Dermis blood vessel endothelial cell (primary cell): ENCODE measurements around the gene AFF1. TPM values are rescaled to one million over a fixed set of nuclear protein-coding genes. Genes with fewer than 3 reads are reported as not detected.

ENCODE experiments used
- DNase-seq: peaks from one replicate; pipeline ENCODE4 v3.0.0; 2010
- total RNA-seq: library from RNA; depleted of rRNA; stranded (reverse); fragments of >200 nt; gene quantifications from 2 replicates; pipeline ENCODE4 v1.2.3, GENCODE V29; 2014

The AFF1 gene
- total RNA-seq, 1 donor from 2014 or later: 31.0 TPM

DNA sequence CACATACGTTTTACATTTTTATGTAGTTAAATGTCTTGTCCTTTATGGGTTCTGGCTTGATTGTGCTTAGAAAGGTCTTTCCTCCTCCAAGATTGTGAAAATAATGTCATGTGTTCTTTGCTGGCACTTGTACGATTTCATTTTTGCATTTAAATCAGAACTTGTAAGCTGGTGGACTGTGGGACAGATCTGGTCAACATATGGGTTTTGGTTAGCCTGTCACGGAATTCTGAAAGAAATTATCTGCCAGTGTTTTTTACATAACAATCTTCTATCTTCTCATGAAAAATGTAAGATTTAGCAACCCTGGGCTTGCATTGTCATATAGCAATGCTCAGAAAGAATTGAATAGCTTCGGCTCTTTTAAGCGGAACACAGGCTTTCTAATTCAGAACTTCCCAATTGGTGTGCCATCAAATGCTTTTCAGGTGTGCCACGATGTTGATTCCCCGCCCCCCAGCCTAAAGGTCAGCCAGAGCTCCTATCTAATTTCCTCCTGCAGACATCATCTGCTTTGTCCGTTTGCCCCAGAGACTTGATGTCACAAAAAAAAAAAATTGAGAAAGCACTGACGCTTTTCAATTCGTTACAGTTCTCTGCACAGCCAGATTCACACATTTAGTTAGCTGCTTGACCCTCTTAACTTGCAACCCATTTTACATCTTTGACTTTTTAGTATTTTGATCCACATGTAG lies 16.2 kb downstream of the AFF1 start:
- no peak for DNase-seq

DNA sequence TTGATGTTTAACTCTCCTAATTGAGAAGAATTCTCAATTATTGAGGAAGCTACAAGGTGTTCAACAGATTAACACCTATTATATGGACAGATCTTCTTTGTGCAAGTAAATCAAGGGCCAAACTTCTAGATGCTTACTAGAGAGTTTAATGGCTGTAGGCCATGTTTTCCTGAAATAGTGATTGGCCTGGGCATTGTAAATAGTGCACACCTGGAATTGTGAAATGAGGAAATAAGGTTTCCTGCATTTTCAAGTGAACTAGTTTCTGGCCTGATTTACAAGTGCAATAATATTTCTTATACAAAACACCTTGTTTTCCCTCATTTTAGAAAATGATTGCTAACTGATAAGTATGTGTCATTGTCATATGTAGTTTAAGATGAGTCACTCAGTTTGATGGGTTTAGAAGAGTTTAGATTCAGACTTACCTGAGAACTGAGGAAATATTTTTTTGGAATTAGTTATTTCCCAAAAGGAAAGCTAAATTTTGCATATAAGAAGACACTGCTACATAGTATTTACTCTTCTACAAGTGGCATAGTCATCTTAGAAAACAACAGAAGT lies 21.2 kb downstream of the AFF1 start:
- no peak for DNase-seq

DNA sequence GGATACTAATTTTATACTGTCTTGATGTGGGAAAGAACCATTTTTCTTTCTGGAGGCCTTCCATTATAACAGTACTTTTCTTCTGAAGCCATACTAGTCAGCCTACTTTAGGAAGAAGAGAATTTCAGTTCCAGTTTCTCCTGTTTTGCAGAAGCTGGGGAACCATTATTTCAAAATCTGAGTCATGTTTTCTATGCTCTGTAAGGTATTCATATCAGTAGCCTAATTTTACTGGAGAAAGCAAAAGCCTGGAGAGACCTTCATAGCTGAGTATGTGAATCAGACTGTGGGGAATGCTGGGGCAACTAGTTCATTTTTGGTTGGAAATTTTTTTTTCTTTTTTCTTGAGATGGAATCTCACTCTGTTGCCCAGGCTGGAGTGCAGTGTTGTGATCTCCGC lies 22.4 kb downstream of the AFF1 start:
- no peak for DNase-seq

DNA sequence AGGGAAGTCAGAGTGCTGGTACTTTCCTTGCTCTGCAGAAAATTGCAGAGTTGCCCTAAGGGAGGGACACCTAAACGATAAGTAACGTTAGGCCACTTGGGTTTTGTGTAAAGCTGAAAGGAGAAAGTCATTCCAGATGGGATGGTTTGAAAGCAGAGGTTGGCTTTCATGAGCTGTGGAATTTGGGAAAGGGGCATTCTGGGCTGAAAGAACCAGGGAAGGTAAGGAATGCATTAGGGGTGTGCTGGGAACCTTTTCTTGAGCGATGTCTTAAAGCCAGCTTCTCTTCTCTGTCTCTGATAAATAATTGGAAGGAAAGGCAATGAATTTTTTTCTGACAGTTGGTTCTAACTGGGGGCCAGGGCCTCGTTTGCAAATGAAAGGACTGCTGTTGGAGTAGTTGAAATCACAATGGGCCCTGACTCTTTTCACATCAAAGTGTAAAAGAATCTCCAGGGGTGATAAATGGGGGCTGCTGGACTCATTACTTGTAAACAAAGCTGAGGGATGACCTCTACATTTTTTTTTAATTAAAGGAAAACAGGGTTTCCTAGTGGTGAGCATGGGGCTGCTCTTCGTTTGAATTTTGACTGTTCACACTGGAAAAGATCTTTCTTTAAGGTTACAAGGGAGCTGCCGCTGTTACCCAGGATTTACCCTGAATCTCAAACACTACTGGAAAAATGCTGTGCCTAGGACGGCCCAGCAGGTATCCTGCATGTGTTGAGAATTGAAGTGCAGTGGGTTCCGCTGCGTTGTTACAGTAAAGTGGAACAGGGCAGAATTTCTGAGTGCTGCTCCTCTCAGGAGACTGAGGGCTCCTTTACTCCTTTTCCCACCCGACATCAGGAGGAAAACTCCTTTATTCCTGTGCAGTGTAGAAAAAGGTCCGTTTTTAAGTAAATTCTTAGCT lies 25.0 kb downstream of the AFF1 start:
- no peak for DNase-seq

DNA sequence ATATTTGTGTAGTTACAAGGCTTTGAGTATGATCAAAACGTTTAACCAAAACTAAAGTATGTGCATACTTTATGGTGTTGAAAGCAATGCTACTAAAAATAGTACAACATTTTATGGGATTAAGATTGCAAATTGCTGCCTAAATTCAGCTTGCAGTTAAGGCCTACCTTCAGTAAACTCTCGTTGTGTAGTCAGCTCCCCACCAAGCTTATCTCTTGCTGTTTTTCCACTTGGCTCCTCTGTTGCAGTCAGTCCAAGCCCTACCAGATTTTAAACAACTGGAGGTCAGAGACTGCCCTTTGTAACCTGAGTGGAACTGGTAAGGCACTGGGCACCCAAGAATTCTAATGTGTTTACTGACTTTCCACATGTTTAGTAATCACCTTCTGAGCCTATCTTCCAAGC lies 25.7 kb downstream of the AFF1 start:
- DNase-seq: no peak

DNA sequence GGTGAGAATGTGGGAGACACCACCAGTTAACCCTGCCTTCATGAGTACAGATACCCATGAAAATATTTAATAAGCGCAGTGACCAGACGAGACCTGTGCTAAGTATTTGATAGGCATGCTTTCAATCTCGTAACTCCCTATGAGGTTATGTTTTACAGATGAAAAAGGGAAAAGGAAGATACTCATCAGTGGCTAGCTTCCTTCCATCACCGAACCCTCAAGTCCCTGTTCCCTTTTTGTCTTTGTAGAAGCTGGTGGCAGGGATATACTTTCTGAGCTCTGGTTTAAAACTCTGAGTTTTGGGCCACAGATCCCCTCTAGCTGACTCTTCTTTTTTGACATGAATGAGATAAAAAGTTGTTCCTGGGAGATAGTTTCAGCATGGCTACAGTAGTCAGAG lies 26.3 kb downstream of the AFF1 start:
- DNase-seq: no peak

DNA sequence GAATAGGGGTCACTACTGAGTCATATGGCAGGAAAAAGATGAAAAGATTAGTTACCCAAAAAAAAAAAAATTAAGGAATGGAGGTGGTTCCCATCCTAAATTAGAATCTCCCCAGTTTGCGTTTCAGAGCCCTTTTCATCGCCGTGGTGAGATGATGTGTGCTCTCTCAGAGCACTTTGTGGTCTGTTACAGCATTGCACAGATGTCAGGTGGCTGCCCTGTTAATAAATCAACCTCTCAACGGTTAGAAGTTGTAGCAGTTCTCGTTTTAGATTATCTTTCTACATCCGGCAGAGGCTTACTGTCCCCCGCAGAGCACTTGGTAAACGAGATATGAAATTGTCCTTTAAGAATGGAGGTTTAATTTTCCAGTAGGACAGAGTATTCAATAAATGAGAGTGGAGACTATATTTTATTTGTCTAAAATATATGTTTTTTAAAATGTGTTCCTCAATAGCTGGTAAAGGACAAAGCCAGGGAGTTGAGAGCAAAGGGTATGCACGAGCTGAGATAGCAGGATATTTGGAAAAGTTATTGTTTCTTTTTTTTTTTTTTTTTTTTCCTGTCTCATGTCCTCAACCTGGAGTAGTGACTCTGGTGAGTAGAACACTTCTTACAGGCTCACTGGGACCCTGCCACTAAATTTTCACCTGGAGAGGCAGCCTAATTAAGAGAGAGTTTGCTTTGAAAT lies 26.9 kb downstream of the AFF1 start:
- DNase-seq: no peak

DNA sequence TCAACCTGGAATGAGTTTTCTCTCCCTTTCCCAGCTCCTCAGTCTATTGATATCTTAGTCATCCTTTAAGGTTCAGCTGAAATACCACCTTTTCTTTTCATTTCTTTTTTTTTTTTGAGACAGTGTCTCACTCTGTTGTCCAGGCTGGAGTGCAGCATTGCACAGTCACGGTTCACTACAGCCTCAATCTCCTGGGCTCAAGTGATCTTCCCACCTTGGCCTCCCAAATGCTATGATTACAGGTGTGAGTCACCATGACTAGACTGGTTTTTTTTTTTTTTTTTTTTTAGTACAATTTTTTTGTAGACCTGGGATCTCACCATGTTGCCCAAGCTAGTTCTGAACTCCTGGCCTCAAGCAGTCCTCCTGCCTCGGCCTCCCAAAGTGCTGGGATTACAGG lies 28.9 kb downstream of the AFF1 start:
- DNase-seq: no peak

DNA sequence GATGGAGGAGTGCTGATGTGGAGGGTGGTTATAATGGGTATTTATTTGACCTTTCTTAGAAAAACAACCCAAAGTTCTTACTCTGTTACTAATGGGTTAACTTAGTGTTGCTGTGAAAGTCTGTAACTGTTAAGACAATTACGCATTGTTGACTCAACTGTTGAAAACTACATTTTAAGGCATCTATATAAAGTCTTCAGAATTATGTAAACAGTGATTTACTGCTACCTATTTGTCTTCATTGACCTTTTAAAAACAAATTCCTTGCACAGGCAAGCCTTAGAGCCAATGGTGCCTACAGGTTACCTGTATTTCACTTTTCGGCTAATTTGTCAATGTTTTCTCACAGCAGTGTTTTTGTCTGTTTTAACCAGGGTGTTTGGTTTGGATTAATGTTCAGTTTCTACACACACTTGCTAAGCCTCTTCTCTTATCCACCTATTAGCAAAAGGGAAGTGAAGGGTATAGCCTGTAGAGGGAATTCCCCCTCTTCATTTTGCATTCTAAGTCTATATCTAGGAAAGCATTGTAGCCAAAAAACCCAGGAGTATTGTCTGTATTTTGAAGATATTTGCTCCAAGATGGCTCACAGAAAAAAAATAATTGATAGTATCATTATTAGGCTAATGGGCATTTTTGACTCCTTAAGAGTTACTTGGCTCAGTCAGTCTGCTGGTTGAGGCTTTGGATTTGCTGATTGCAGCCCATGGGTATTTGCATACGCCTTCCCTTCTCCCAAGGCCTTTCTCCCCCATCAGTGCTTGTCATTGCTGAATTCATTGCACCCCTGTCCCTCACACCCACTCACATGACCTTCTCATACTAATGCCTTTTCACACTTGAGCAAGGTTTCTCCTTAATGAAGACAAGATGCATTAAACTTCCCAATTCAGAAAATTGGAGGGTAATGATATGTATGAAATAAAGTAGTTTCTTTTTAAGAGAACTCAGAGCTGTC lies 30.5 kb downstream of the AFF1 start:
- no peak for DNase-seq

DNA sequence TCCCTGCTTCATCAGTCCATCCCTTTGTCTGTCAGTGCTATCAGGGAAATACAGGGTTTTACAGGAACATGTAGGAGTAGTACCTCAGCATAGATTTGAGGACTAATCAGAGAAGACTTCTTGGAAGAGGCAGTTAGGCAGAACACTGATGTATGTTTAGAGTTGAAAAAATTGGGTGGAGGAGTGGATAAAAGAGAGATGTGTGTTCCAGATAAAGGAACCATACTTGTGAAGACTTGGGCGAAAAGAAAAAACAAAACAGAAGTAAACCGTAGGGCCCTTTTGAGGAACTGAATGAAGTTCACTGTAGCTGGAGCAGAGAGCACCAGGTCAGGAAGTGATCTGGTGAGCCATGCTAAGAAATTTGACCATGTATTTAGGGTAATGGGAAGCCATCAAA lies 32.3 kb downstream of the AFF1 start:
- no peak for DNase-seq

DNA sequence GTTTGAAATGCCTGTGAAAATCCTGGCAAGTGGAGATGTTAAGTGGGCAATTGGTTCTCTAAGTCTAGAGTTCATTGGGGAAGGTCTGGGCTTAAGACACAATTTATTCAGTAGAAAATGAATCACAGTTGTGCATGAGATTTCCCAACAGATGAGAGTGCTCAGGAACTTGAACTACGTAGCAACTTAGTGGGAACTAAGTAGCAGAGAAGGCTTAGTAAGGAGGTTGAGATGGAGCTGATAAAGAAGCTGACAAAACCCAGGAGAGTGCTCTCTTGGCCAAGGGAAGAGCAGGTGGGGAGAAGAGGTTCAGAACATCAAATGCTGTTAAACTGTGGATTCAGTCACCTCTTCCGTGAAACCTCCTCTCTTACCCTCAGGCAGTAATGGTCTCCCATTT lies 33.0 kb downstream of the AFF1 start:
- no peak for DNase-seq

DNA sequence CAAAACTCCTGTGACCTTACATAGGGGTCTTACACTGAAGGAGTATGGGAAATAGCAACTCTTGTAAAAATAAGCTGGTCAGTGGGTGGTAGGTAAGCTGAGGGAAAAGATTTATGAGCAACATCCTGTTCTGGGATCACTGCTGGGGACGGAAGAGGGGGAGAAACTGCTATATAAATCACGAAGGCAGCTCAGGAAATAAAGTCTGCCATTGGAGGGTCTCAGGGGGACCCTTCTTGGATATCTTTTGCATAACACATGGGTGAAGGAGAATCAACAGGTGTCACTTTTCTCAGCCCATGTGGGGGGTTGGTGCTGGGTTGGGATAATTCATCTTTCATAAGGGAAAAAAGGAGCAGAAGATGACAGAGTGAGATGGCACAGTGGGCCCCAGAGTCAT lies 33.7 kb downstream of the AFF1 start:
- peak; percentile 49 for DNase-seq

DNA sequence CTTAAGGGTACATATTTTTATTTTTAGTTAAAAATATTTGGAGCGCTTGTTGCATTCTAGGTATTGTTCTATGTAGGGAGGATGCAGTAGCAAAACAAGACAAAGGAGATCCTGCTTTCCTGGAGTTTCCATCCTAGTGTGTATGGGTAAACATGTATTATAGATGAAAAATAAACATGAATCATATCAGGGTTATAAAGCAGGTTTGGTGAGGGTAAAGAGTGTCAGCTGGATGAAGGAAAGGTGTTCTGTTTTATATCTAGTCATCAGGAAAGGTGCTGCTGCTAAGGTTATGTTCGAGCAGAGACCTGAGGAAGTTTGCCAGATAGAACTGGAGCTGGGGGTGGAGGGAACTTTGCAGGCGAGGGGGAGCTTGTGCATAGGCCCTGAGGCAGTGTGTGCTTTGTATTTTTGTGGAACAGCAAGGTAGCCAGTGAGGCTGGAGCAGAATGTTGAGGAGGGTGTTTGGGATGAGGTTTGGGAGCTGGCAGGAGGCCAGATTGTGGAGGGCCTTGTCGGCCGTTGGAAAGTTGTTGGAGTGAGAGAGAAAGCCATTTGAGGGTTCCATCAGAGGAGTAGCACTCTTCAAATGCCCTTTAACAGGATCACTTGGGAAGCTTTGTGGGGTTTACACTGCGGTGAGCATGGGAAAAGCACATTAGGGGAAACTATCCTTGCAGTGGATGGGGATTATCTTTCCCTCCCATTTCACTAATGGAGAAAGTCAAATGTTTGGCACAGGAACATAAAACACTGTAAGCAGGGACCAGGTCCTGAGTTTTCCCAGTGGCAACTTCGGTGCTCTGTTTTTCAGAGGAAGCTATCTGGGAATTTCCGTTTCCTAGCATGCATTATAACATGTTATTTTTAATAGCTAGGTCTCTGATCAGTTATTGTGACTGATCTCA lies 35.9 kb downstream of the AFF1 start:
- peak; percentile 44 for DNase-seq

DNA sequence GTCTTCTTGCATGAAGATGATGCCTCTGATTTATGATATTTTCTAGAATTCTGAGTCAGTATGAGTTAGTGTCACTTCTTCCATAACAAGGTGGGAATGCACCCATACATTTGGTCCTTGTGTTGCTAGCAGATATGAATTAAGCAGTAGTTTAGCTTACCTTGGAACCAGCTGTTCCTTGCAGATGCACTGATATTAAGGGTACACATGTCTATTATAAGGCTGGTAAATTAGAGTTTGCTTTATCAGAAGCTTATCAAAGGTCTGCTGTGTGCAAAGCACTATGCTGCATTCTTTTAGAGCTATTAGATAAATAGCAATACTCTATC lies 36.5 kb downstream of the AFF1 start:
- no peak for DNase-seq

DNA sequence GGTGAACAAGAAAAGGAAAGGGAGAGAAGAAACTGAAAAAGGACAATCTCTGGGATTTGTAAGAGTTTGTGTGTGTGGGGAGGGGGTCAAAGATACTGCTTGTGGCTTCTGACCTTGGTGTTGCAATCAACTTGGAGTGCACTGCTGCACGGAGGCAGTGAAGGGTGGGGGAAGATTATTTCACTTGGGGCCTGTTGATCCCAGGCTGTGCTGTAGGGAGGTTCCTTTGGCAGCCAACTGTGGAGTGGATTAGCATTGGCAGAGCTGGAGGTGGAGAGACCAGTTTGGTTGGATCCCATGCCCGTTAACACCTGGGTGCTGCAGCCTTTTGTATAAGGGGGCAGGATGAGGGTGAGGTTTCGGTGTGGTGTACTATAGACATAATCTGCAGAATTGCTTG lies 38.2 kb downstream of the AFF1 start:
- DNase-seq: no peak

DNA sequence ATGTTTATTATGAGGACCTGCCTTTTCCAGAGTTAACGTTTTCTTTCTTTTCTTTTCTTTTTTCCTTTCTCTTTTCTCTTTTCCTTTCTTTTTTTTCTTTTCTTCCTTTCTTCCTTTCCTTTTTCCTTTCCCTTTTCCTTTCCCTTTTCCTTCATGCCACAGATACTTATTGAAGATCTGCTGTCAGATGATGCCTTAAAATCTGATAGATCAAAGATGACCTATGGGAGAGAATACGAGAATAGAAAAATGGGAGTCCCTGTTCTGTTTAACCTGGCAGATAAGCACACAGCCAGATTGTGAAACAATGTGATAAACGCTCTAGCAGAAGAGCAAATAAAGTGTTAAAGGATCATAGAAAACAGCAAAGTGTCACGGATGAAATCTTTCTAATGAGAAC lies 38.9 kb downstream of the AFF1 start:
- no peak for DNase-seq

DNA sequence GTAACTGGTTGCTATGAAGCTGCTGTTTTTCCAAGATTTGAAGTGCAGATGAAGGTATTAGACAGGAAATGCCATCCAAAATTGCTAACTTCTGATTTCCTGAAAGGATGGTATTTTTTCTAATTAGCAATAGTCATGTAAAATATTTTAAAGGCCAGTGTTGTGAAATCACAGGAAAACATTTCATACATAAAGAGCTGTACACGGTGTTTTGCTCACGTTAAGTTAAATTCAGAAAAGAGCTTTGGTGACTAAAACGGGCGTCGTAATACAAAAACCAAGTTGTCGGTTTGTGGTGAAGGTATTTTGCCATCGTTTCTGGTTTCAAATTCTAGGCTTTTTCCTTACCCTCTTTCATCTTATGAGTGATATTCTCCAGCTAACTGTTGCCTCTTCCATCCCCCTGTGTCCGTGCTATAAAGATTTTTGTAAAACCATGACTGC lies 39.8 kb downstream of the AFF1 start:
- peak; percentile 63 for DNase-seq

DNA sequence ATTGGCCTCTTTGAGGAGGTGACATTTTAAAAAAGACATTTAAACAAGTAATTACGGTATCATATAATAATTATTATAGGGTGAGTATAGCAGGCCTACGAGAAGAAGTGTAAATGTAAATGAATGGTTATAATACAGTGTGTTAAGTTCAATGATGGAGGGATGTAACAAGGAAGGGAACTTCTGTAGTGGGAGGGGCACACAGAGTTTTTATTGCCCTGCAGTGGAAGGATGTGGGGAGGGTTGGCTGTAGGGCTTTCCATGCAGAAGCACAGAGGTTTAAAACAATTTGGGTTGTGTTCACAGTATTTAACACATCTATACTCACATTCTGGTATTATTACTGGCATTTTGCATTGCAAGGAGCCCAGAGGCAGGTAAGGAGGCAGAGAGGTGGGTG lies 41.1 kb downstream of the AFF1 start:
- no peak for DNase-seq

DNA sequence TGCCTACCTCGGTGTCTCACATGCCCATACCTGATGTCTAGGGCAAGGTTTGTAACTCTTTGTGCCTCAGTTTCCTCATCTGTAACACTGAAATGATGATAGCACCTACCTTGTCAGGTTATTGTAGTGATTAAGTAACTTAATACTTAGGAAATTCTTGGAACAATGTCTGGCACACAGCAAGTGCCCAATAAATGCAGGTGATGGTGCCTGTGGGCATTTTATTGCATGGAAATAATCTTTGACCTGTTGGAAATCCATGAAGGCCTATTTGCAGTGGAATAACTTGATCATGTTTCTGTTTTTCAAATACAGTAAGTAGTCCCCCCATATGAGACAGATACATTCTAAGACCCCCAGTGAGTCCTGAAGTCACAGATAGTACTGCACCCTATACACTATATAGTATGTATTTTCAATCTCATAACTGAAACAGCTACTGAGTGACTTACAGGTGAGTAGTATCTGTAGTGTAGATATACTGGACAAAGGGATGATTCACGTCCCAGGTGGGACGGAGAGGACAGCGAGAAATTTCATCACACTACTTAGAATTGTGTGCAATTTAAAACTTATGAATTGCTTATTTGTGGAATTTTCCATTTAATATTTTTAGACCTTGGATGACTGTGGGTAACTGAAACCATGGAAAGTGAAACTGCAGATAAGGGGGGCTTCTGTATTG lies 42.1 kb downstream of the AFF1 start:
- DNase-seq: no peak

DNA sequence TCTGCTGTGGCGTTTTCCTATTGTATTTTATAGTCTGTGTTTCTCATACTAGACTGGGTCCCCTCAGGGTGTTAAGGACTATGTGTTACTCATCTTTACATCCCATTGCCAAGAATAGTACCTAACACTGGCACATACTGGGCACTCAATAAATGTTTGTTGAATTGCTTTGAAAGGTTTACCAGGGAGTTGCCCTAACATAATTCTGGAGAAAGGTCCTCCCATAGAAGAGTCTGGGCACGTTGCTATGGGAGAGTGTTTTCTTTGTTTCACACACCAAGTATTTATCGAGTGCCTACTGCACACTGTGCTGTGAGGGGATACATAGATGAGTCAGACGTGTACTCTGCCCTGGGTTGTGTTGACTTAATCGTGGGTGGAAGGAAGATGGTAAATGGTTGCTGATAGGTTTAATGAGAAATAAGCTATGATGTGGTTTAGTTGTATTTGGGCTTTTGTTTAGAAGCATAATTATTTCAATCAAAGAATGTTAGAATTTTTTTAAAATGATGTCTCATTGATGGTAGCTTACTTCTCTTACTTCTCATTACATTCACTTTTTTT lies 42.9 kb downstream of the AFF1 start:
- DNase-seq: peak; percentile 91
